Measurements from ENCODE around the gene SAPCD2.

SAPCD2 gene

DNA sequence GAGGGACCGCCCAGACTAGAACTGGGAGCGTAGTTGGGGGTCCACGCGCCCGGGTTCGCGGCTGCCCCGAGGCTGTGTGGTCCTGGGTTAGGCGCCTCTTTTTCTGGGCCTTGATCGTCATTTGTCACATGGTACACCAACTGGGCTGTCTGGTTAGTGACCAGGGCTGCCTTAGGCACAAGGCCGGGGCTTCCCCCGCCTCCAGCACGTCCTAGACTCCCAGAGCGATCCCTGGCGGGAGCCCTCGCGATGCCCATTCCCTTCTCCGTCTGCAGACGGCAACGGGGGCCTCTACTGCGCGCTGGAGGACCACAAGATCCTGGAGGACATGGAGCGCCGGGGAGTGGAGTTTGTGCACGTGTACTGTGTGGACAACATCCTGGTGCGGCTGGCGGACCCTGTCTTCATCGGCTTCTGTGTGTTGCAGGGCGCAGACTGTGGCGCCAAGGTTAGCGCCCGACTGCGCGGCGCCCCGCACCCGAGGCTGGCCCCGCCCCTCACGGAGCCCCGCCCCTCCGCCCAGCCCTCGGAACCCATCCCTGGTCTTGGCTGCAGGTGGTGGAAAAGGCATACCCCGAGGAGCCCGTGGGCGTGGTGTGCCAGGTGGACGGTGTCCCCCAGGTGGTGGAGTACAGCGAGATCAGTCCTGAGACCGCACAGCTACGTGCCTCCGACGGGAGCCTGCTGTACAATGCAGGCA, 8.5 kb upstream of the SAPCD2 start:
- Mint-ChIP-seq H3K9me3 (ENCODE audit: low read depth) (no peaks in the 10 kb centered on the region), H3K4me3 (peak overlapping the region; percentile 63), H3K4me1 (ENCODE audit: low read depth) (peaks cover 7% of the 10 kb centered on the region), H3K27me3 (no peaks in the 10 kb centered on the region), H3K36me3 (no peaks in the 10 kb centered on the region), H3K27ac (no peak overlapping the region)

DNA sequence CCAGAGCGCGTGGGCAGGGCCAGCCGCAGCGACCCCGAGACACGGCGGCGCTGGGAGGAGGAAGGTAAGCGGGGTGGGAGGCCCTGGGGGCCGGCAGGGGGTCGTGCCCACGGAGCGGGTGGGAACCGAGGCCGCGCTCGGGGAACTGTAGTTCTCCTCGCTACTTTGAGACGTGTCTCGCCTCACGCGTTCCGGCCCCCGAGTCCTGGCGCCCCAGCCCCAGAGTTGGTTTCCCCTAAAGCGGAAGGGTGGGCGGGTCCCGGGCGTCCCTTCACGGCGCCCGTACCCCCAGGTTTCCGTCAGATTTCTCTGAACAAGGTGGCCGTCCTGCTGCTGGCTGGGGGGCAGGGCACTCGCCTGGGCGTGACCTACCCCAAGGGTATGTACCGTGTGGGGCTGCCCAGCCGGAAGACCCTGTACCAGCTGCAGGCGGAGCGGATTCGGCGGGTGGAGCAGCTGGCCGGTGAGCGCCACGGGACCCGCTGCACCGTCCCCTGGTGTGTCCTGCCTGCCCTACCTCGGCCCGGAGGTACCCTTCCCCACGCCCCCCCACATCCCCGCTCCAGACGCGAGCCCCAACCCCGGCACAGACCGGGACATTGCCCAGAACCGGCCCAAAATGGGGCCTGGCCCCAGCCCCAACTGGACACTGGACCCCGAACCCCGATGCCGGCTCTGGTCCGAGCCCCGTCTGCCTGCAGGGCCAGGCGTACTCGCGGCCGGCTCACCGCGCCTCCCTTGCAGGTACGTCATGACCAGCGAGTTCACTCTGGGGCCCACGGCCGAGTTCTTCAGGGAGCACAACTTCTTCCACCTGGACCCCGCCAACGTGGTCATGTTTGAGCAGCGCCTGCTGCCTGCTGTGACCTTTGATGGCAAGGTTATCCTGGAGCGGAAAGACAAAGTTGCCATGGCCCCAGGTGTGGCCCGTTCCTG, 7.7 kb upstream of the SAPCD2 start:
- no peaks in the 10 kb centered on the region for H3K9me3 Mint-ChIP-seq (ENCODE audit: low read depth)
- H3K27me3 Mint-ChIP-seq: no peaks in the 10 kb centered on the region
- H3K4me3 Mint-ChIP-seq: peak overlapping the region; percentile 73
- no peaks in the 10 kb centered on the region for H3K36me3 Mint-ChIP-seq
- no peak overlapping the region for H3K27ac Mint-ChIP-seq
- peaks cover 5% of the 10 kb centered on the region for H3K4me1 Mint-ChIP-seq (ENCODE audit: low read depth)

DNA sequence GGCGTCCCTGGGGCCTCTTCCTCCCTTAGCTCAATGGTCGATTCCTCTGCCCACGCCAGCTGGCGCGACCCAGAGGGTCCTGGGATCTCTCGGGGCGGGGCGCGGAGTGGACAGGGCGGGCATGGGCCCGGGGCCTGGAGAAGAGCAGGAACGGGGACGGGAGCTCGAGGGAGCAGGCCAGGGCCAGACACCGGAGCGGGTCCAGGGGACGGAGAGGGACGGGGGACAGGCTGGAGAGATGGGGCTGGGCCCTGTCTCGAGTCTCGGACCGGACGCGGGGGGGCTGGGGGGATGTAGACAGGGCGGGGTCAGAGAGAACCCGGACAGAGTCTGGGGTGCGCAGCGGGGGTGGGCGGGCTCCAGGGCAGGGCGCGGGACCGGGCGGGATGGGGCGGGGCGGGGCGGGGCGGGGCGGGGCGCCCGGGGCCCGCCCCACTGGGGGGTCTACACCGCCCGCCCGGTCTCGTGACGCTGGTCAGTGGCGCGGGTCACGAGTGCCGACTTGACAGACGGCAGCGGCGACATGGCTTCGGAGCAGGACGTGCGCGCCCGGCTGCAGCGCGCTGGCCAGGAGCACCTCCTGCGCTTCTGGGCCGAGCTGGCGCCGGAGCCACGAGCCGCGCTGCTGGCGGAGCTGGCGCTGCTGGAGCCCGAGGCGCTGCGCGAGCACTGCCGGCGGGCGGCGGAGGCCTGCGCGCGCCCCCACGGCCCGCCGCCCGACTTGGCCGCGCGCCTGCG, 6.8 kb upstream of the SAPCD2 start, which contains the start of gene UAP1L1:
UAP1L1 (plus strand) TSS at position 508 of the 738 bp plus-strand sequence; CDS start at position 524, 16 bp downstream.
- Mint-ChIP-seq H3K4me1 (ENCODE audit: low read depth) (peaks cover 5% of the 10 kb centered on the region), H3K9me3 (ENCODE audit: low read depth) (no peaks in the 10 kb centered on the region), H3K36me3 (no peaks in the 10 kb centered on the region), H3K27ac (no peak within 1 kb of the TSS), H3K27me3 (no peaks in the 10 kb centered on the region), H3K4me3 (peak within 1 kb of the TSS; percentile 74)

DNA sequence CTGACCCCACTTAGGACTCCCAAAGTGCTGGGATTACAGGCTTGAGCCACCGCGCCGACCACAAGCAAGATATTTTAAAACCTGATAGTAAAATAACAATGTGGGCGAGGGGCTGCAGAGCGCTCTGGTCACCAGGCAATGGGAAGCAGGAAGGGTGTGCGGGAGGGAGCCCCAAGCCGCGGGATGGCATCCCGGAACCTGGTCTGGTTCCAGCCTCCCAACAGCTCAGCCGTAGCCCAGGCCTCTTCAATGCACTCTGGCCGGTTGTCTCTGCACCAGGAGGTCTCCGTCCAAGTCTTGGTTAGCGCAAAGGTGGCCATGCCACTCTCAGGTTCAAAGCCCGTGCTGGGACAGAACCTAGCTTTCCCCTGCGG, 6.3 kb upstream of the SAPCD2 start:
- H3K36me3 Mint-ChIP-seq: no peaks in the 10 kb centered on the region
- H3K4me1 Mint-ChIP-seq (ENCODE audit: low read depth): peaks cover 5% of the 10 kb centered on the region
- H3K9me3 Mint-ChIP-seq (ENCODE audit: low read depth): no peaks in the 10 kb centered on the region
- H3K27me3 Mint-ChIP-seq: no peaks in the 10 kb centered on the region
- H3K4me3 Mint-ChIP-seq: peak overlapping the region; percentile 74
- H3K27ac Mint-ChIP-seq: no peak overlapping the region

DNA sequence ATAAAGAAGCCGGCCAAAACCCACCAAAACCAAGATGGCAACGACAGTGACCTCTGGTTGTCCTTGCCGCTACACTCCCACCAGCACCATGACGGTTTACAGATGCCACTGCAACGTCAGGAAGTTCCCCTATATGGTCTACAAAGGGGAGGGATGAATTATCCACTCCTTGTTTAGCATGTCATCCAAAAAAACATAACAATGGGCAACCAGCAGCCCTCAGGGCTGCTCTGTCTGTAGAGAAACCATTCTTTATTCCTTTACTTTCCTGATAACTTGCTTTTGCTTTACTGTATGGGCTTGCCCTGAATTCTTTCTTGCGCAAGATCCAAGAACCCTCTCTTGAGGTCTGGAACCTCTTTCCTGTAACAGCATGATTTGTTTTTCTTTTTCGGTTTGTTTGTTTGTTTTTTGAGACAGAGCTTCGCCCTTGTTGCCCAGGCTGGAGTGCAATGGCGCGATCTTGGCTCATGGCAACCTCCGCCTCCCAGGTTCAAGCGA, 5.0 kb upstream of the SAPCD2 start:
- H3K4me1 Mint-ChIP-seq (ENCODE audit: low read depth): peaks cover 9% of the 10 kb centered on the region
- no peaks in the 10 kb centered on the region for H3K27me3 Mint-ChIP-seq
- H3K27ac Mint-ChIP-seq: no peak overlapping the region
- no peaks in the 10 kb centered on the region for H3K9me3 Mint-ChIP-seq (ENCODE audit: low read depth)
- no peaks in the 10 kb centered on the region for H3K36me3 Mint-ChIP-seq
- H3K4me3 Mint-ChIP-seq: no peak overlapping the region

DNA sequence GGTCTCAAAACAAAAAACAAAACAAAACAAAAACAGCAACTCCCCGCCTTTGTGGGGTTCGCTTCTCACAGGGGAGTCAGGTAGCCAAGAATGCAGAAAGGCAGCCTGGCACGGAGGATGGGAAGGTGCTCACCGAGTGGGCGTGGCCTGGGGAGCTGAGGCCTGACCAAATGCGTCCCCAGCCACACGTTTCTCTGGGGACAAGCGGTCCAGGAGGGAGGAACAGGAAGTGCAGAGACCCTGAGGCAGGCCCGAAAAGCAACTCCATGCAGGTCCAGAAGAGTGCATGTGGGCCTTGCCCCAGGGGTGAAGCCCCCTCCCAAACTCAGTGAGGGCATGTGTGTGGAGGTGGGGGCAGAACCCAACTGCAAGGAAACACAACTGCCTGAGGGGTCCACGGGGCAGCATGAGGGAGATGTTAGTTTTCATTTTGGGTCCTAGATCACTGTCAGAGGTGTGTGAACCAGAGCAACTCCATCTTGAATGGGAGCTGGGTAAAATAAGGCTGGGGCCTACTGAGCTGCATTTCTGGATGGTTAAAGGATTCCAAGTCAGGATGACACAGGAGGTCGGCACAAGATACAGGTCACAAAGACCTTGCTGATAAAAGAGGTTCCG, 4.4 kb upstream of the SAPCD2 start:
- Mint-ChIP-seq H3K4me1 (ENCODE audit: low read depth) (peaks cover 7% of the 10 kb centered on the region), H3K27ac (no peak overlapping the region)

DNA sequence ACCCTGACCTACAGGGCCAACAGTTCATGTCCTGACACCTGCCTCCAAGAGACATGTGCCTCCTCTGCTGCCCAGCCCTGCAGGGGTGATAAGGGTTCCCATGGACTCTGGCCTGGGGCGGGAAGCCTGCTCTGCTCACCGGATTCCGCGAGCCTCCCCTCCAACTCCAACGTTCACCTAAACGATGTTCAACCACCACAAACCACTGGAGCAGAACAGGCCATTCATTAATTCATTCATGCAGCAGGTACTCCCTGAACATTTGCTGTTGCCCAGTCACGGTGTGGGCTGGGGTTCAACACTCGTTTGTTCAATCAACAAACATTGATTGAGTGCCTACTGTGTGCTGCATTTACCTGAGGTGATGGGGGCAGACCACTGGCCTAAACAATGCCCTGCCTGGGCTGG, 3.6 kb upstream of the SAPCD2 start:
- H3K4me1 Mint-ChIP-seq (ENCODE audit: low read depth): peaks cover 6% of the 10 kb centered on the region
- no peak overlapping the region for H3K27ac Mint-ChIP-seq
- no peaks in the 10 kb centered on the region for H3K9me3 Mint-ChIP-seq (ENCODE audit: low read depth)

More for the DNA sequence above, 4.4 kb upstream of the SAPCD2 start:
- H3K27me3 Mint-ChIP-seq: no peaks in the 10 kb centered on the region
- no peaks in the 10 kb centered on the region for H3K36me3 Mint-ChIP-seq
- no peak overlapping the region for H3K4me3 Mint-ChIP-seq
- no peaks in the 10 kb centered on the region for H3K9me3 Mint-ChIP-seq (ENCODE audit: low read depth)

DNA sequence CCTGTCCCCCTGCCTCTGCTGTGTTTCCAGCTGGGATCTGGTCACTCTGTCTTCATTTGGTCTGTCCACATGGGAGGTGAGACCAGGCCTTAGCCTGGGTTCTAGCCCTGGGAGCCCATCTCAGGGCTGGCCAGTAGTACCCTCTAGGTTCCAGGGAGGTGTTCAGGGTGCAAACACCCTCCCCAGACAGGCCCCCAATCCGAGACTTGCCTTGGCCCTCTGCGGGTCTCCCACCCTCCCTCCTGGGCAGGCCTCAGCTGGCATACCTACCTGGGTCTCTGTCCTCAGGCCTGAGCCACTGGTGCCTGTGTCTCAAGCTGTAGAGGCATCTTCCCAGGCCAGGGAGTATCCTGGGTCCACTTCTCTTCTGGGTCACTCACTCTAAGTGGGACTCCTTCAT, 925 bp upstream of the SAPCD2 start:
- peak overlapping the region; percentile 78 for H3K4me3 Mint-ChIP-seq
- peaks cover 9% of the 10 kb centered on the region for H3K4me1 Mint-ChIP-seq (ENCODE audit: low read depth)
- no peak overlapping the region for H3K27ac Mint-ChIP-seq
- H3K9me3 Mint-ChIP-seq (ENCODE audit: low read depth): no peaks in the 10 kb centered on the region
- no peaks in the 10 kb centered on the region for H3K36me3 Mint-ChIP-seq
- no peaks in the 10 kb centered on the region for H3K27me3 Mint-ChIP-seq

More for the DNA sequence above, 3.6 kb upstream of the SAPCD2 start:
- Mint-ChIP-seq H3K36me3 (no peaks in the 10 kb centered on the region), H3K4me3 (no peak overlapping the region), H3K27me3 (no peaks in the 10 kb centered on the region)

DNA sequence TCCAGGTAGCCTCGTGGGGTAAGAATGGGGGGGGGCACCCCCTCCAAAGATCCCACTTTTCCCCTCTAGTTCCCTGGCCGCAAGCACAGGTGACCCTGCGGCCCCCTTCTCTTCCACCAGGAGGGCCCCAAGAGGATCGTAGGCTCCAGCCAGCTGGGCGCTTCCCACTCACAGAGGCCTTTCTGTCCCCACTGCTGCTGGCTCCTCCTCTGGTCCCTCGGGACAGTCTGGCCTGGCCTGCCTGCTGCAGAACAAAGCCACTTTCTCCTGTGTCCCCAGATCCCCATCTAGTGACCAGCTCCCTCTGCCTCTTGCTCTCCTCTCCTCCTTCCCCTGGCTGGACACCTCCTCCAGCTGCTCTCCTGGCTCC, 534 bp upstream of the SAPCD2 start:
- Mint-ChIP-seq H3K9me3 (ENCODE audit: low read depth) (no peaks in the 10 kb centered on the region), H3K4me1 (ENCODE audit: low read depth) (peaks cover 9% of the 10 kb centered on the region), H3K36me3 (no peaks in the 10 kb centered on the region), H3K27ac (no peak overlapping the region), H3K4me3 (peak overlapping the region; percentile 78), H3K27me3 (no peaks in the 10 kb centered on the region)

DNA sequence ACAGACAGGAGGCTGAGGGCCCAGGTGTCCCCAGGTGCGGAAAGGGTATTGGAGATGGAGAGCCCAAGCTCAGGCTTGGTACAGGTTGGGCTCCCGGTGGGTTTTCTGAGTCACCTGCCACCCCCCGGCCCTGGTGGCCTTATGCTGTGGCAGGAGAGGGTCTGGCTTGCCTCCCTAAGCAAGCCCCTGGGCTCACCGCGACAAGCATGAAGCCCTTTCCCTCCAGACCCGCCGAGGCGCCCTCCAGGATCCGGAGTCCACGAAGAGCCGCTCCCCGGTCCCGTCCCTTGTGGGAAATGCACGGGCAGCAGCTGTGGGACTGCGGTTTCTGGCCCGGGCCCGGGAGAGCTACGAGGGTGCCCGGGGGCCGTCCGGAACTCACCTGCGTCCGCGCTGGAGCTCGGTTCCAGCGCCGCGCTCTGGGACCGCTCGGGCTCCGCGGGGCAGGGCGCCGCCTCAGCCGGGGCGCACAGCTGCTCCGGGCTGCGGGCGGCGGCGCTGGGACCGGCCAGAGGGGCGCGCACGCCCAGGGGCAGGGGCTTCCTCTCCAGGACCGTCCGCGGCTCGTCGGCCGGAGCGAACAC, 757 bp downstream of the SAPCD2 start:
- no peaks in the 10 kb centered on the region for H3K27me3 Mint-ChIP-seq
- H3K4me1 Mint-ChIP-seq (ENCODE audit: low read depth): peaks cover 9% of the 10 kb centered on the region
- H3K9me3 Mint-ChIP-seq (ENCODE audit: low read depth): no peaks in the 10 kb centered on the region
- no peaks in the 10 kb centered on the region for H3K36me3 Mint-ChIP-seq
- no peak overlapping the region for H3K27ac Mint-ChIP-seq
- peak overlapping the region; percentile 38 for H3K4me3 Mint-ChIP-seq

DNA sequence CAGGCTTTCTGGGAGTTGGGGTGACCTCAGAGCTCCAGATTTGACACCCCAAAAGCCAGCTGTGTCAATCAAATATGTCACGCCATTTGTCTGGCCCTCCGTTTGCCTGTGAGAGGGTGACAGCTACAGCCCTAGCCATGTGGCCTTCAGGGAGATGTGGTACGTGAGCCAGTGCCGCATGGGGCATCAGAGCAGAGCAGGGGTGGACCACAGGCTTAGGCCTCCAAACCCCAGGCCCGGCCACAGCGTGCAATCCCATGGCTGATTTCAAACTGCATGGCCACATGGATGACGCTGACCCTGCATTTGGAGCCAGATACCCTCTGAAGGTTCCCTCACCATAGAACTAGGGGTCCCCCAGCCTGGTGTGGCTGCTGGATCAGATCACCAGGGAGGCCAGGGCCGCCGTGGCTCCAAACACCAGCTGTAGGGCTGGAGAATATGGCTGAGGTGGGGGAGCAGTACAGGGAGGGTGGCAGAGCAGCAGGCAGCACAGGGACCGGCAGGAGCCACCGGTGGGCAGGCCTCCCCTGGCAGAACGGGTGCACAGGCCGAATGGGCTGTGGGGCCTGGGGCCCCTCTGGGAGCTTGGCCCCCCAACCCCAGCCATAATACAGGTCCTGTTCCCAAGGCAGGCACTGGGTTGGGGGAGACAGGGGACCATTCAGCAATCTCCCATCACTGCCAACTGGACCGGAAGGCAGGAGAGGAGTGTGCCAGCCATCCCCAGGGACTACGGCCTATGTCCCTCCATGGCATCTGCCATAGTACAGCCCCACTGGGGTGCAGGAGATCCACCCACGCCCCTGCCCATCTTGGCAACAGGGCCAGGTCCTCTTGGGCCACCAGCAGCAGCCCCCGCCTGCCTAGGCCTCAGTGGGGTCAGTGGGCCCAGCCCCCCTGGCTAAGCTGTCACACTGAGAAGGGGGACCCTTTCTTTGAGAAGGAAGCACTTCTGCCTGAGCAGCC, 1.5 kb downstream of the SAPCD2 start:
- no peak overlapping the region for H3K27ac Mint-ChIP-seq
- peaks cover 9% of the 10 kb centered on the region for H3K4me1 Mint-ChIP-seq (ENCODE audit: low read depth)
- H3K4me3 Mint-ChIP-seq: peak overlapping the region; percentile 38
- no peaks in the 10 kb centered on the region for H3K36me3 Mint-ChIP-seq
- no peaks in the 10 kb centered on the region for H3K9me3 Mint-ChIP-seq (ENCODE audit: low read depth)
- no peaks in the 10 kb centered on the region for H3K27me3 Mint-ChIP-seq

DNA sequence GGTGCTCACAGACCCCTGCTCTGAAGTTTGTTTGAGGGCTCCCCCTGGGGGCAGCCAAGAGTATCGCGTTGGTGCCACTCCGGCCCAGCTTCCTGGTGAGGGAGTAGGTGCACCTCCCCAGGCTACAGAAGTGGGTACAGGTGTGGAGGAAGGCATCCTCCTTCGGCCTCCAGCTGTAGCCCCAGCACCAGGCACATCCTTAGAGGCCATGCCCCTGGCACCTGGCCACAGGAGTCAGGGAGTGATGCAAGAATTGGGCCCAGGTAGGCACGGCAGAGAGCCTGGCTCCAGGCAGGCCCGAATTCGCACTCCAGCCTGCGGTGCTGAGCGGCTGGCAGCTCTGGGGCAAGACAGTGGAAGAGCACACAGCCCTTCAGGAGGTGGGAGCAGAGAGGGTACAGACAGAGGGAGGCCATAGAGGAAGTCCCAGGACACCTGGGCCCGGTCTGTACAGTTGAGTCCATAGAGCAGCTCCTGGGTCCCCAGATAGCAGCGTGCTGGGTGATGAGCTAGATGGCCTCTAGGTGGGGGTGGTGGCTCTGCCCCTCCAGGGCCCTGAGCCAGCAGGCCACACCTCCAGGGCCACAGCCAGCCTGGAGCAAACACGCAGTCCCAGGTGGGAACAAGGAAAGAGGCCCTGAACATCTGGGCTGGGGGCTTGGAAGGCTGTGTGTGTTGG, 2.4 kb downstream of the SAPCD2 start:
- no peaks in the 10 kb centered on the region for H3K36me3 Mint-ChIP-seq
- H3K27me3 Mint-ChIP-seq: no peaks in the 10 kb centered on the region
- peak overlapping the region; percentile 42 for H3K4me3 Mint-ChIP-seq
- H3K4me1 Mint-ChIP-seq (ENCODE audit: low read depth): peaks cover 9% of the 10 kb centered on the region
- H3K9me3 Mint-ChIP-seq (ENCODE audit: low read depth): no peaks in the 10 kb centered on the region
- no peak overlapping the region for H3K27ac Mint-ChIP-seq

Data from activated naive CD8-positive, alpha-beta T cell (primary cell).